Ishikawa (cell line): ENCODE measurements around the gene TBXAS1.

ENCODE experiments used
- CEBPB ChIP-seq: IDR thresholded peaks from 2 replicates; pipeline ENCODE4 v1.6.1; 2012
- CREB1 ChIP-seq: IDR thresholded peaks from 2 replicates; pipeline ENCODE4 v1.6.1; 2012; ENCODE audit warnings: low read depth
- EGR1 ChIP-seq: IDR thresholded peaks from 2 replicates; pipeline ENCODE4 v1.6.1; 2012
- EP300 ChIP-seq: IDR thresholded peaks from 2 replicates; pipeline ENCODE4 v1.6.1; 2012; ENCODE audit warnings: borderline replicate concordance
- FOXM1 ChIP-seq: IDR thresholded peaks from 2 replicates; pipeline ENCODE4 v1.6.1; 2012; ENCODE audit warnings: low read depth, borderline replicate concordance
- MAX ChIP-seq: IDR thresholded peaks from 2 replicates; pipeline ENCODE4 v1.6.1; 2012
- NFIC ChIP-seq: IDR thresholded peaks from 2 replicates; pipeline ENCODE4 v1.6.1; 2012
- RAD21 ChIP-seq: IDR thresholded peaks from 2 replicates; pipeline ENCODE4 v1.6.1; 2012; ENCODE audit warnings: low read depth
- TAF1 ChIP-seq: IDR thresholded peaks from 2 replicates; pipeline ENCODE4 v1.6.1; 2012; ENCODE audit warnings: low read depth, mild to moderate bottlenecking
- TCF12 ChIP-seq: IDR thresholded peaks from 2 replicates; pipeline ENCODE4 v1.6.1; 2012; ENCODE audit warnings: low read depth
- TEAD4 ChIP-seq: IDR thresholded peaks from 2 replicates; pipeline ENCODE4 v1.6.1; 2012
- YY1 ChIP-seq: IDR thresholded peaks from 2 replicates; pipeline ENCODE4 v1.6.1; 2012; ENCODE audit warnings: low read depth
- ZBTB7A ChIP-seq: IDR thresholded peaks from 2 replicates; pipeline ENCODE4 v1.6.1; 2012; ENCODE audit warnings: low read depth
- TF ChIP-seq, protein P1 (sequence below): IDR thresholded peaks from 2 replicates; pipeline ENCODE4 v1.6.1; 2012; ENCODE audit warnings: low read depth, mild to moderate bottlenecking
- TF ChIP-seq, protein P2 (sequence below): IDR thresholded peaks from 2 replicates; pipeline ENCODE4 v1.6.1; 2012

The TBXAS1 gene

GRCh38 chr7:140033779-140034363 is 204.8 kb downstream of the TBXAS1 start:
- TF ChIP-seq ZBTB7A (no peak), CREB1 (no peak), EP300 (no peak), EGR1 (no peak), TCF12 (no peak)

DNA sequence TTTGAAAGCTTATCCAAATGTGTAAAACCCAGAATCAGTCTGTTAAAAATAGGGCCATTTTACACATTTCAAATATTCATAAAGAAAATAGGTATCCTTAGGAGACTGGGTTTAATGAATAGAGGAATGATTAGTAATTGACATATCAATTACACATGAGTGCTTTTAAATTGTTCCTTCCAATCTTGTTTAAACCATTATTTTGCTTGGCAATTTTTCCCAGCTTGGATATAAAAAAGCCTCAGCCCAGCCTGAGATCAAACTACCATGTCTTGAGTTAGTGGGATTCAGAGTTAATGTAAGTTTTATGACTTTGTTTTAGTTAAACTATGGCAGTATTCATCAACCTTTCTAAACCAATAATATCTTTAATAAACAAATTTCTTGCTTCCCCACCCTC is 205.4 kb downstream of the TBXAS1 start:
- TF ChIP-seq TCF12 (no peak), YY1 (no peak), TAF1 (no peak), EGR1 (no peak), ZBTB7A (no peak), RAD21 (no peak), CEBPB (no peak), CREB1 (no peak), TEAD4 (no peak), EP300 (no peak), NFIC (no peak), FOXM1 (no peak), MAX (no peak)
- TF ChIP-seq, protein P1, sequence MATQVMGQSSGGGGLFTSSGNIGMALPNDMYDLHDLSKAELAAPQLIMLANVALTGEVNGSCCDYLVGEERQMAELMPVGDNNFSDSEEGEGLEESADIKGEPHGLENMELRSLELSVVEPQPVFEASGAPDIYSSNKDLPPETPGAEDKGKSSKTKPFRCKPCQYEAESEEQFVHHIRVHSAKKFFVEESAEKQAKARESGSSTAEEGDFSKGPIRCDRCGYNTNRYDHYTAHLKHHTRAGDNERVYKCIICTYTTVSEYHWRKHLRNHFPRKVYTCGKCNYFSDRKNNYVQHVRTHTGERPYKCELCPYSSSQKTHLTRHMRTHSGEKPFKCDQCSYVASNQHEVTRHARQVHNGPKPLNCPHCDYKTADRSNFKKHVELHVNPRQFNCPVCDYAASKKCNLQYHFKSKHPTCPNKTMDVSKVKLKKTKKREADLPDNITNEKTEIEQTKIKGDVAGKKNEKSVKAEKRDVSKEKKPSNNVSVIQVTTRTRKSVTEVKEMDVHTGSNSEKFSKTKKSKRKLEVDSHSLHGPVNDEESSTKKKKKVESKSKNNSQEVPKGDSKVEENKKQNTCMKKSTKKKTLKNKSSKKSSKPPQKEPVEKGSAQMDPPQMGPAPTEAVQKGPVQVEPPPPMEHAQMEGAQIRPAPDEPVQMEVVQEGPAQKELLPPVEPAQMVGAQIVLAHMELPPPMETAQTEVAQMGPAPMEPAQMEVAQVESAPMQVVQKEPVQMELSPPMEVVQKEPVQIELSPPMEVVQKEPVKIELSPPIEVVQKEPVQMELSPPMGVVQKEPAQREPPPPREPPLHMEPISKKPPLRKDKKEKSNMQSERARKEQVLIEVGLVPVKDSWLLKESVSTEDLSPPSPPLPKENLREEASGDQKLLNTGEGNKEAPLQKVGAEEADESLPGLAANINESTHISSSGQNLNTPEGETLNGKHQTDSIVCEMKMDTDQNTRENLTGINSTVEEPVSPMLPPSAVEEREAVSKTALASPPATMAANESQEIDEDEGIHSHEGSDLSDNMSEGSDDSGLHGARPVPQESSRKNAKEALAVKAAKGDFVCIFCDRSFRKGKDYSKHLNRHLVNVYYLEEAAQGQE = no peak
- TF ChIP-seq, protein P2, sequence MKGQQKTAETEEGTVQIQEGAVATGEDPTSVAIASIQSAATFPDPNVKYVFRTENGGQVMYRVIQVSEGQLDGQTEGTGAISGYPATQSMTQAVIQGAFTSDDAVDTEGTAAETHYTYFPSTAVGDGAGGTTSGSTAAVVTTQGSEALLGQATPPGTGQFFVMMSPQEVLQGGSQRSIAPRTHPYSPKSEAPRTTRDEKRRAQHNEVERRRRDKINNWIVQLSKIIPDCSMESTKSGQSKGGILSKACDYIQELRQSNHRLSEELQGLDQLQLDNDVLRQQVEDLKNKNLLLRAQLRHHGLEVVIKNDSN = no peak

DNA sequence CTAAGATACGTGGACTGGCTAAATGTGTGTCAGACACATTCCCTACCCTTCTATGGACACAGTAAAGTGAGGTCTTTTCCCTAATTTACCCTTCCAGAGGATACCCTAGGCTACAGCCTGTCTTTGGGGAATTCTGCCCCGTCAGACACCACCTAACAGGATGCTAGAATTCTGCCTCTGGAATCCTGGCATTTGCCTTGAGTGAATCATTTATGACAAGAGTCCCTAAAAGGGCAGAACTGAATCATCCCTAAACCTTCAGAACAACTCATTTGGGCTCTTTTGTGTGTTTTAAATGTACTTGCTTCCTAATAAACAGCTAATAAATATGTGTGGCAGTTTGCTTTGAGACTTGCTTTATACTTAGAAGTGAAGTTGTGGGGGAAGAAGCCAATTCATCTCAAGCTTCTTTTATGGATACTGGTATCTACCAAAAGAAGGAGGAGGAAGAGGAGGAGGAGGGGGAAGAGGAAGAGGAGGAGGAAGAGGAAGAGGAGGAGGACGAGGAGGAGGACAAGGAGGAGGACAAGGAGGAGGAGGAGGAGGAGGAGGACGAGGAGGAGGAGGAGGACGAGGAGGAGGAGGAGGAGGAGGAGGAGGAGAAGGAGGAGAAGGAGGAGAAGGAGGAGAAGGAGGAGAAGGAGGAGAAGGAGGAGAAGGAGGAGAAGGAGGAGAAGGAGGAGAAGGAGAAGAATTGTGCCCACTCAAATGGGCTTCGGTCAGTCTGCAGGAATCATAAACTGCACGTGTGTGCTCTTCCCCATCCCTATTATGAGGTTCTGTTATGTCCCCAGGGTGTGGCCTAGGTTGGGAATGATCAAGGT is 206.5 kb downstream of the TBXAS1 start:
- TF ChIP-seq, protein P2 = no peak
- no peak for TF ChIP-seq MAX
- TF ChIP-seq YY1 = no peak
- TF ChIP-seq TAF1 = no peak
- TF ChIP-seq EP300 = no peak
- no peak for TF ChIP-seq CEBPB

DNA sequence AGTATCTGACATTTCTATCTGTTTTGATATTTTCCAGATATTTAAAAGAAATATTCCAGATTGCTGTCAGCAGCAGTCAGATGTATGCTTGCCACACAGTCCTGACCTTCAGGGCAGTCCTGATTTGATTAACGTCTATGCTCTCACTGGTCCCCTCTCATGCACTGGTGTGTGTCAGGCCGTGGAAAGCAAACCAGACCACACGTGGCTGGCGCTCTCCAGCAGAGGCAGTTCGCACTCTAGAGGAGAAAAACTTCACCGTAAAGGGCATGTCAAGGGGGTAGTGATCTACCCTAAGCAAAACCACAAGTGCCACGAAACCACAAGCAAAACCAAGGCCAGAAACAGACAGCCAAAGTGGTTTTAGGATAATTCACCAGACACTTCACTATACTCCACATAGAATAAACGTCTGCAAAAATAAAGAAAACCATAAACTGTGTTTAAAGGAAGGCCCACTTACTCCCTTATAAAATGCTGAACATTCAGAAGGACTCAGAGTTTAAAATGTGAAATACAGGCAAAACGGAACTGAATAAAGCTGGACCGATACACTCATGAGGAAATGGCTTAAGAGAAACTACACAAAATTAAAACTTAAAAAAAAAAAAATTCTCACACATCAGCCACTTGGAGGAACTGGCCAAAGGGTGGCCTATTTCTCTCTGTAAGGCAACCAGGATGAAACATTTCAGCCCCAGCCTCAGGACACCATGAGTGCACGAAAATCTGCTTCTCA is 207.3 kb downstream of the TBXAS1 start:
- TF ChIP-seq YY1 (no peak), TCF12 (no peak), RAD21 (no peak), EGR1 (no peak), EP300 (no peak), MAX (no peak), TEAD4 (no peak), CEBPB (no peak), ZBTB7A (no peak), FOXM1 (no peak)

- TF ChIP-seq TEAD4 = no peak
- TF ChIP-seq ZBTB7A = no peak
- TF ChIP-seq CEBPB = no peak
- TF ChIP-seq MAX = no peak
- no peak for TF ChIP-seq TCF12
- TF ChIP-seq, protein P2 = no peak
- TF ChIP-seq RAD21 = no peak
- no peak for TF ChIP-seq EGR1
- no peak for TF ChIP-seq EP300
- no peak for TF ChIP-seq YY1
- TF ChIP-seq NFIC = no peak
- TF ChIP-seq TAF1 = no peak
- TF ChIP-seq, protein P1 = no peak
- TF ChIP-seq CREB1 = no peak
- no peak for TF ChIP-seq FOXM1
These were observed 210.0 kb downstream of the TBXAS1 start for GRCh38 chr7:140039066-140039465.
